B cell (primary cell): ENCODE measurements around the gene MIOX. TPM values are rescaled to one million over a fixed set of nuclear protein-coding genes. Genes with fewer than 3 reads are reported as not detected.

Source experiments
- ATAC-seq: fragments of 200-7000 bp; cut with Tn5 transposase; one replicate; pipeline ENCODE4 v1.10.0; 2021; ENCODE audit warnings: low read depth, mild to moderate bottlenecking, moderate number of reproducible peaks, moderate library complexity
- CTCF ChIA-PET: fragments of 350-600 bp; sonication (Branson Sonifier 250); formaldehyde crosslinking; loops from one replicate; lab custom pipeline; 2021; ENCODE audit warnings: antibody characterized with exemption, inconsistent platforms; lab: Charles Lee
- POLR2A ChIA-PET: fragments of 350-600 bp; sonication (Branson Sonifier 250); formaldehyde crosslinking; loops from one replicate; lab custom pipeline; 2021; ENCODE audit warnings: antibody characterized with exemption; lab: Charles Lee
- DNase-seq: peaks from one replicate; pipeline ENCODE4 v3.0.0; 2013
- H2AFZ ChIP-seq: 2 replicates; pipeline ENCODE4 v1.6.1; 2012; ENCODE audit warnings: mild to moderate bottlenecking, low read depth, low read length; ENCODE audit not compliant: insufficient read depth, poor library complexity, severe bottlenecking
- H3K27ac ChIP-seq, 2 donors: 1 replicate in 1 of 2; 2 replicates in 1 of 2; pipeline ENCODE4 v1.5.1; 2012 to 2013; ENCODE audit warnings: low read length in 2 of 2, mild to moderate bottlenecking in 2 of 2, moderate library complexity in 1 of 2
- H3K27me3 ChIP-seq, 4 experiments: fragments of 200-600 bp in 1 of 4; sonication (generic) in 1 of 4; replicated peaks in 1 of 4; 1 replicate in 2 of 4; 2 replicates in 2 of 4; pipeline versions ENCODE4 v1.6.1 to v1.7.0; 2013 to 2016; ENCODE audit warnings: low read length in 3 of 4, mild to moderate bottlenecking in 2 of 4, mixed read lengths in 1 of 4, moderate library complexity in 1 of 4; ENCODE audit not compliant: insufficient read depth in 4 of 4, control insufficient read depth in 3 of 4; ENCODE audit errors: control extremely low read depth in 1 of 4
- H3K36me3 ChIP-seq, 2 experiments: replicated peaks in 1 of 2; 1 replicate in 1 of 2; 2 replicates in 1 of 2; pipeline versions ENCODE4 v1.6.1 to v1.7.1; 2013; ENCODE audit warnings: low read length in 1 of 2; ENCODE audit not compliant: insufficient read depth in 2 of 2, control insufficient read depth in 1 of 2; ENCODE audit errors: control extremely low read depth in 1 of 2, extremely low read depth in 1 of 2
- H3K4me1 ChIP-seq, 2 donors: fragments of 200-600 bp in 1 of 2; sonication (generic) in 1 of 2; 1 replicate in 1 of 2; 2 replicates in 1 of 2; pipeline versions ENCODE4 v1.5.1 to v1.6.1; 2013 to 2017; ENCODE audit warnings: low read length in 2 of 2; ENCODE audit not compliant: control insufficient read depth in 2 of 2, insufficient read depth in 2 of 2
- H3K4me2 ChIP-seq: replicated peaks from 2 replicates; pipeline ENCODE3; 2012; ENCODE audit warnings: mild to moderate bottlenecking, low read depth, low read length; ENCODE audit not compliant: poor library complexity, severe bottlenecking
- H3K4me3 ChIP-seq, 5 experiments: fragments of 200-600 bp in 1 of 5; sonication (generic) in 1 of 5; 1 replicate in 3 of 5; 2 replicates in 2 of 5; pipeline versions ENCODE4 v1.5.1 to v1.7.0; 2011 to 2016; ENCODE audit warnings: low read length in 4 of 5, mild to moderate bottlenecking in 4 of 5, low read depth in 2 of 5, control low read depth in 1 of 5, moderate library complexity in 1 of 5; ENCODE audit not compliant: insufficient read depth in 1 of 5; ENCODE audit errors: control extremely low read depth in 1 of 5, extremely low read depth in 1 of 5
- H3K79me2 ChIP-seq: fragments of 200-600 bp; sonication (generic); one replicate; pipeline ENCODE4 v1.6.0; 2016; ENCODE audit warnings: low read length; ENCODE audit not compliant: control insufficient read depth, insufficient read depth
- H3K9ac ChIP-seq: fragments of 200-600 bp; sonication (generic); 2 replicates; pipeline ENCODE4 v1.6.1; 2017; ENCODE audit warnings: mild to moderate bottlenecking, low read length, moderate library complexity
- H3K9me3 ChIP-seq, 3 donors: one replicate each; pipeline versions ENCODE4 v1.6.1 to v1.7.1; 2013; ENCODE audit warnings: low read length in 2 of 3; ENCODE audit not compliant: control insufficient read depth in 2 of 3, insufficient read depth in 1 of 3; ENCODE audit errors: control extremely low read depth in 1 of 3
- H4K20me1 ChIP-seq: 2 replicates; pipeline ENCODE4 v1.6.0; 2012; ENCODE audit warnings: mild to moderate bottlenecking, low read length; ENCODE audit not compliant: insufficient read depth, control insufficient read depth, poor library complexity, severe bottlenecking
- H3K27ac Mint-ChIP-seq: one replicate; pipeline ENCODE4 v1.8.0; 2021; ENCODE audit warnings: mixed read lengths
- H3K27me3 Mint-ChIP-seq: one replicate; pipeline ENCODE4 v1.8.0; 2021; ENCODE audit warnings: mixed read lengths
- H3K4me1 Mint-ChIP-seq: one replicate; pipeline ENCODE4 v1.8.0; 2021; ENCODE audit warnings: mixed read lengths
- H3K4me3 Mint-ChIP-seq: one replicate; pipeline ENCODE4 v1.8.0; 2021; ENCODE audit warnings: mixed read lengths
- H3K9me3 Mint-ChIP-seq: one replicate; pipeline ENCODE4 v1.8.0; 2022; ENCODE audit warnings: mixed read lengths; ENCODE audit not compliant: insufficient read depth
- CTCF ChIP-seq: fragments of 200-600 bp; IDR thresholded peaks from one replicate; pipeline ENCODE4 v1.8.0; 2022; ENCODE audit warnings: antibody characterized with exemption, mild to moderate bottlenecking
- EZH2 ChIP-seq: IDR thresholded peaks from 2 replicates; pipeline ENCODE4 v1.6.1; 2012; ENCODE audit warnings: borderline replicate concordance, low read depth, mild to moderate bottlenecking, moderate library complexity, low read length; ENCODE audit not compliant: insufficient read depth, poor library complexity, severe bottlenecking
- WGBS: methylation state at CpG from one replicate; pipeline ENCODE4 v1.1.5; 2013; ENCODE audit warnings: missing lambda C conversion rate; ENCODE audit not compliant: insufficient coverage; 5-methylcytosine and 5-hydroxymethylcytosine counted together
- intact Hi-C: fragments of 100-400 bp; cut with micrococcal nuclease; formaldehyde crosslinking; loops from one replicate; pipeline ENCODE4 v1.10.0; 2022
- polyA plus RNA-seq: library from polyadenylated mRNA; depleted of rRNA; stranded (reverse); fragments of >200 nt; gene quantifications from 2 replicates; pipeline ENCODE4 v1.2.3, GENCODE V29; 2012
- total RNA-seq, 2 donors: library from RNA; stranded (reverse); fragments of 120-200 nt in 1 of 2; gene quantifications; 1 replicate in 1 of 2; 2 replicates in 1 of 2; pipeline versions ENCODE4 v1.2.3 to v1.2.4, GENCODE V29; 2013 to 2022

MIOX gene
- total and polyA plus RNA-seq, 2 donors (not counting 1 experiment from before 2014, with no cell fraction given) = 0.88 TPM; not detected in 1

DNA sequence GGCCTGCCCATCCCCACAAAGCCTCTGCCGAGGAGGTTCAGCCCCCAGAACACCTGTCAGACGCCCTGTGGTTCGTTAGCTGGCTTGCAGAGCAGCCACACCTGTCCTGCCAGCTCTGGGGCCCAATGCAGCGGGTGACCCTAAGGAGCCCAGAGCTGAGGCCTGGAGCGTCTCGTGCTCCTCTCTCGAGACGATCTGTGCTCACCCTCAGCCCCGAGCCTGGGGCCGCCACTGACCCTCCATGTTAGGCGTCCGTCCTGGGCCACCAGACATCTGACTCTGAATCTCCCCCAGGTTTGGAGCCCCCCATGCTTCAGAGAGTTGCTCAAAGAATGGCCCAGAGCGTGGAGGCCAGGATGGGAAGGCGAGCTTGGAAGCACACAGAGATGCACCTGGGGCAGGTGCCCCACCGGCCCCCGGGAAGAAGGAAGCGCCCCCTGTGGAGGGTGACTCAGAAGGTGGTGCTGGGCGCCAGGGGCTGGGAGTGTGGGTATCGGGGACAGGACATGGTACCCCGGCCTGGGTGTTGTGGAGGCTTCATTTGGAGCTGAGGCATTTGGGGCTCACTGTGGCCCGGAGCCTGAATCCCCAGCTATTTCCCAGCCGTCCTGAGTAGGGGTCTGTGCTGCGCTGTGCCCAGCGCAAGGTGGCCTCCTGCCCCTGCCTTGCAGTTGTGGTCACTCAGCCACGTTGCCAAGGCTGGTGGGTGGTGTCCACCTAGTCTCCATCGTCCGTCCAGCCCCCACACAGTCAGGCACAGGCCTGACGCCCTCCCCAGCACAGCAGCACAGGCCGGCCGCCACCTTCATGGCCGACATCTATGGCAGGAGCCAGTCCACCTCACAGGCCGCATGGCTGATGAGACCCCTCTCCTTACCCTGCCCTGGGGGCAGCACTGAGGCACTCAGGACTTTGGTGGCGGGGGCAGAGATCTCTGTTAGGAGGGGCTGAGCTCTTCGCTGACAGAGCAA is 48.1 kb upstream of the MIOX start:
- Histone ChIP-seq H3K4me3 (no peak overlapping the region), H3K27ac (no peak overlapping the region), H3K36me3 (peaks cover 0 to 55% of the 10 kb centered on the region in 2 experiments), H3K27me3 (no peaks in the 10 kb centered on the region), H3K9ac (no peak overlapping the region), H3K4me1 (no peaks in the 10 kb centered on the region), H3K79me2 (no peaks in the 10 kb centered on the region), H4K20me1 (no peaks in the 10 kb centered on the region), H2AFZ (no peak overlapping the region), H3K9me3 (no peaks in the 10 kb centered on the region), H3K4me2 (no peak overlapping the region)
- ChIA-PET POLR2A (interaction anchor here (0.9 kb wide), 1 partner anchor 31 kb away, joined by 3 read pairs; no protein-coding TSS in a partner anchor), CTCF (interaction anchor here (0.6 to 2.1 kb wide), 3 partner anchors 54 to 93 kb away, joined by 3 to 8 read pairs (median 4); no protein-coding TSS in a partner anchor)
- TF ChIP-seq EZH2 (no peak), CTCF (no peak)
- H3K27me3 Mint-ChIP-seq = no peaks in the 10 kb centered on the region
- H3K9me3 Mint-ChIP-seq = no peaks in the 10 kb centered on the region
- DNase-seq = no peak
- H3K27ac Mint-ChIP-seq = no peak overlapping the region
- ATAC-seq = no peak
- peaks cover 3% of the 10 kb centered on the region for H3K4me1 Mint-ChIP-seq
- intact Hi-C loops = no loop called here
- no peak overlapping the region for H3K4me3 Mint-ChIP-seq
- 93% methylated on average over 34 of the region's 34 CpGs for WGBS
